ENCODE results near the gene TXNIP. TPM values are rescaled to one million over a fixed set of nuclear protein-coding genes. Genes with fewer than 3 reads are reported as not detected.

TXNIP gene
- total and polyA plus RNA-seq, 7 donors: 887 to 2,747 (median 1,577) TPM

- Histone ChIP-seq H3K27me3 (ENCODE audit: insufficient read depth in 3 of 3, low read length in 2 of 3) (no peaks in the 10 kb centered on the region), H3K4me3 (peak overlapping the region; percentile 72), H3K9me3 (no peaks in the 10 kb centered on the region), H3K36me3 (ENCODE audit: insufficient read depth in 1 of 2, low read depth in 1 of 2) (peaks cover 0 to 14% of the 10 kb centered on the region in 2 donors), H3K4me1 (peaks cover 24% of the 10 kb centered on the region), H3K27ac (peak overlapping the region; percentile 94)
- 5 to 9% (median 8%) methylated on average over 38 to 43 of the region's 43 CpGs for WGBS, 3 donors
- DNase-seq: peak; percentile 49 to 74
- no peak for TF ChIP-seq CTCF (IDR thresholded peaks at IDR 0.05)
- intact Hi-C loops (cut with DNase I): loop anchor here in 1 of 2 donors (2.0 kb wide), 1 partner anchor 15 kb away; no protein-coding TSS in a partner anchor
- ATAC-seq: peak; percentile 42 to 57 (median 50)
Measured at GRCh38 chr1:146019231-146020057, 23.1 kb upstream of the TXNIP start.

DNA sequence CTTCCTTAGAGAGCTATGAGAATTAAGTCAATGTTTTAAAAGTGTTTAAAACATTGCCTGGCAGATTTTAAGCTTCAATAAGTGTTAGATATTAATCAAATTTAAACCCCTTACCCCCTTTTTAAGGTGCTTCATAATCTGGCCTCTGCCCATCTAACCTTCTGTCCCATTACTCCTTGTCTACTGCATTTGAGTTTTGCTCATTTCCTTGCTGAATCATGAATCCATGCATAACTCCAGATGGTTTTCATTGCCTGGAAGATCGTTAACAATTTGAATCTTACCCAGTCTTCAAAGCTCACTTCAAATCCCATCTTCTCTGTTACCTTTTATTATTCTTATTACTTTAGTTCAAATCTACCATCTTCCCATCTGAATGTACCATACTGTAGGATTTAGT, 20.5 kb upstream of the TXNIP start:
- TF ChIP-seq CTCF (IDR thresholded peaks at IDR 0.05): no peak
- H3K27ac ChIP-seq: peak overlapping the region; percentile 94
- 22 to 46% (median 24%) methylated on average over 1 of the region's 1 CpG for WGBS, 3 donors
- intact Hi-C loops (cut with DNase I): no loop called here
- DNase-seq: no peak
- peaks cover 31% of the 10 kb centered on the region for H3K4me1 ChIP-seq
- H3K27me3 ChIP-seq (ENCODE audit: insufficient read depth in 3 of 3, low read length in 2 of 3): no peaks in the 10 kb centered on the region
- H3K9me3 ChIP-seq: no peaks in the 10 kb centered on the region
- no peak for ATAC-seq
- peaks cover 0 to 14% of the 10 kb centered on the region in 2 donors for H3K36me3 ChIP-seq (ENCODE audit: insufficient read depth in 1 of 2, low read depth in 1 of 2)
- H3K4me3 ChIP-seq: no peak overlapping the region

DNA sequence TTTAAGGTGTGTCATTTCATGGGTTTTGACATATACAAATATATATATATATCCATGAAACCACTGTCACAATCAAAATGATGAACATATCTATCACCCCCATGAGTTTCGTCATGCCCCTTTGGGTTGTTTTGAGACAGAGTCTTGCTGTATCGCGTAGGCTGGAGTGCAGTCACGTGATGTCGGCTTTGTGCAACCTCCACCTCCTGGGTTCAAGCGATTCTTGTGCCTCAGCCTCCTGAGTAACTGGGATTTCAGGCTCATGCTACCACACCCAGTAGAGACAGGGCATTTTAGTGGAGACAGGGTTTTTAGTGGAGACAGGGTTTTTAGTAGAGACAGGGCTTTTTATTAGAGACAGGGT, 17.2 kb upstream of the TXNIP start:
- Histone ChIP-seq H3K27ac (peak overlapping the region; percentile 26), H3K4me1 (peaks cover 30% of the 10 kb centered on the region), H3K4me3 (no peak overlapping the region), H3K9me3 (no peaks in the 10 kb centered on the region), H3K27me3 (ENCODE audit: insufficient read depth in 3 of 3, low read length in 2 of 3) (no peaks in the 10 kb centered on the region), H3K36me3 (ENCODE audit: insufficient read depth in 1 of 2, low read depth in 1 of 2) (peaks cover 0 to 14% of the 10 kb centered on the region in 2 donors)
- ATAC-seq (peak in 3 of 4 donors; percentile 6 to 25 (median 14)), DNase-seq (no peak)
- intact Hi-C loops (cut with DNase I): loop anchor here (1.0 to 5.0 kb wide), 6 partner anchors 37 to 168 kb away; partner anchors contain the start of genes NUDT17 (in 2 of the 2) and PEX11B (in 2 of the 2)
- 75 to 85% (median 76%) methylated on average over 6 of the region's 6 CpGs for WGBS, 3 donors
- no peak for TF ChIP-seq CTCF (IDR thresholded peaks at IDR 0.05)

DNA sequence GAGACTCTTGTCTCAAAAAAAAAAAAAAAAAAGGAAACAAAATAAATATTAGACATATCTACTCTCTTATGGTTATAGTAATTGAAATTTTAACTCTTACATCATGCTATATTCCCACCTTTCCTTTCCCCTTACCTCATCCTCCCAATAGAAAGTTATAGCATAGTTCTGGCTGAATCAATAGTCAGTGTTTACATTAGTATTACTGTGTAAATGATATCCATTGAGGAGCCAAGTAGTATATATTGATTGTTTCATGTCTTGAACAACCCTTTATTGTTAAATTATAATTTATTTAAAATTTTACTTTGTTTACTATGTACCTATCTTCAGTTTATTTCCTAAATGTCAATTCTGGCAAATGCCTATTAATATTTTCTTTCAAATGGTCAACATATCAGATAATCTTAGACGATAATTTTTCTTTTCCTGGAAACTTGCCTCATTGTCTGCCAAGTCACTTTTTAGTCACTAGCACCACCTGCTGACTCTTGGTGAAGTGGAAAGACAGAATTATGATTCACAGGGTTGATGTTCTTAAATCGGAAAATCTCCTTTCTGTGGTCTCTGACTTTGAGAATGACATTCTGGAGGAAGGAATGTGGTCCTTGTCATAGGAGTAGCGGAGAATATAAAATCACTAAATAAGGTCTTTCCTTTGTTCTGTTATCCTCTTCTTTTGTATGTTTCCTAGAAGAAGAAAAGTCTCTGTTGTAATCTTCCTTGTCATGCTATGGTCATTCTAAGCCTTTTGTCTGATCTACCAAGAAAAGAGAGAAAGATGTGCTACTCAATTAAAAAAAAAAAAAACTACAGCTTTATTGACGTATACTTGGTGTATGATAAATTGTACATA, 16.6 kb upstream of the TXNIP start:
- H3K4me3 ChIP-seq: no peak overlapping the region
- 4 to 12% (median 7%) methylated on average over 4 of the region's 4 CpGs for WGBS, 3 donors
- intact Hi-C loops (cut with DNase I): loop anchor here (1.0 to 5.0 kb wide), 6 partner anchors 36 to 168 kb away; partner anchors contain the start of genes NUDT17 (in 2 of the 2) and PEX11B (in 2 of the 2)
- no peak for DNase-seq
- H3K9me3 ChIP-seq: no peaks in the 10 kb centered on the region
- H3K27ac ChIP-seq: peak overlapping the region; percentile 26
- ATAC-seq: peak; percentile 53 to 78 (median 67)
- H3K36me3 ChIP-seq (ENCODE audit: insufficient read depth in 1 of 2, low read depth in 1 of 2): peaks cover 0 to 9% of the 10 kb centered on the region in 2 donors
- H3K4me1 ChIP-seq: peaks cover 24% of the 10 kb centered on the region
- peak; percentile 73 for TF ChIP-seq CTCF (IDR thresholded peaks at IDR 0.05)
- H3K27me3 ChIP-seq (ENCODE audit: insufficient read depth in 3 of 3, low read length in 2 of 3): no peaks in the 10 kb centered on the region

All from psoas muscle (tissue), 8 donors.